ENCODE data around the gene BAX.

DNA sequence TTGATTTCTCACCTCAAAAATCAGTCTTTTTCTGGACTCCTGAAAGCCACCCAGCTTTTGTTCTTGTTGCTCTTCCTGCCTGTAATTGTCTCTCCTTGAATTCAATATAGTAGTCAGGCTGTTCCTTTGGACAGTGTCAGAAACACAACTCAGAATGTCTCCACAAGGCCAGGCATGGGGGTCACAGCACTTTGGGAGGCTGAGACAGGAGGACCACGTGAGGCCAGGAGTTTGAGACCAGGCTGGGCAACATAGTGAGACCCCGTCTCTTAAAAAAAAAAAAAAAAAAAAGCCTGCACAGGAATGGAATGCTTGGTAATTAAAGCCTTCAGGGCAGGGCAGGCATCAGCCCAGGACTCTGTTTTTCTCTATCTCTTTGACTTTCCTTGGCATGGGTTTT lies 8.9 kb upstream of the BAX start:
- TF ChIP-seq, protein P1, sequence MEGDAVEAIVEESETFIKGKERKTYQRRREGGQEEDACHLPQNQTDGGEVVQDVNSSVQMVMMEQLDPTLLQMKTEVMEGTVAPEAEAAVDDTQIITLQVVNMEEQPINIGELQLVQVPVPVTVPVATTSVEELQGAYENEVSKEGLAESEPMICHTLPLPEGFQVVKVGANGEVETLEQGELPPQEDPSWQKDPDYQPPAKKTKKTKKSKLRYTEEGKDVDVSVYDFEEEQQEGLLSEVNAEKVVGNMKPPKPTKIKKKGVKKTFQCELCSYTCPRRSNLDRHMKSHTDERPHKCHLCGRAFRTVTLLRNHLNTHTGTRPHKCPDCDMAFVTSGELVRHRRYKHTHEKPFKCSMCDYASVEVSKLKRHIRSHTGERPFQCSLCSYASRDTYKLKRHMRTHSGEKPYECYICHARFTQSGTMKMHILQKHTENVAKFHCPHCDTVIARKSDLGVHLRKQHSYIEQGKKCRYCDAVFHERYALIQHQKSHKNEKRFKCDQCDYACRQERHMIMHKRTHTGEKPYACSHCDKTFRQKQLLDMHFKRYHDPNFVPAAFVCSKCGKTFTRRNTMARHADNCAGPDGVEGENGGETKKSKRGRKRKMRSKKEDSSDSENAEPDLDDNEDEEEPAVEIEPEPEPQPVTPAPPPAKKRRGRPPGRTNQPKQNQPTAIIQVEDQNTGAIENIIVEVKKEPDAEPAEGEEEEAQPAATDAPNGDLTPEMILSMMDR (IDR thresholded peaks at IDR 0.05; ENCODE audit: insufficient read depth, low read depth, low read length) = no peak
- TF ChIP-seq EZH2 (IDR thresholded peaks at IDR 0.05; ENCODE audit: insufficient read depth, low read length) = no peak

Data from astrocyte (in vitro differentiated cells and primary cell).